Panc1 (cell line): Measurements from ENCODE around the gene KPNA4. TPM values are rescaled to one million over a fixed set of nuclear protein-coding genes. Genes with fewer than 3 reads are reported as not detected.
A peak's percentile ranks its signal among the peaks of the same experiment; 100 is the strongest.

Experiments used
- ATAC-seq: fragments of 200-7000 bp; cut with Tn5 transposase; 2 replicates; pipeline ENCODE4 v1.9.1; 2020; ENCODE audit warnings: mild to moderate bottlenecking, moderate library complexity
- BruUV-seq: library from RNA; stranded (reverse); fragments of 400-500 nt; replicated peaks from 2 replicates; lab custom pipeline; 2021; lab: Mats Ljungman, UMichigan
- CTCF ChIA-PET: fragments of 300-600 bp; sonication (Branson Sonifier 250); formaldehyde crosslinking; loops from one replicate; lab custom pipeline; 2022; ENCODE audit warnings: antibody characterized with exemption; lab: Charles Lee
- POLR2A ChIA-PET: fragments of 300-600 bp; sonication (Branson Sonifier 250); formaldehyde crosslinking; loops from one replicate; lab custom pipeline; 2022; ENCODE audit warnings: antibody characterized with exemption; lab: Charles Lee
- DNase-seq: peaks from one replicate; pipeline ENCODE4 v3.0.0-alpha.2; 2010; ENCODE audit warnings: low read depth, low spot score
- H3K27ac ChIP-seq: 2 replicates; pipeline ENCODE4 v1.5.1; 2011; ENCODE audit warnings: mild to moderate bottlenecking, low read length, inconsistent platforms
- H3K27me3 ChIP-seq: fragments of 200-500 bp; sonication (Bioruptor generic); 2 replicates; pipeline ENCODE4 v1.6.0; 2014; ENCODE audit warnings: low read length, inconsistent platforms; ENCODE audit not compliant: control insufficient read depth, insufficient read depth
- H3K36me3 ChIP-seq: fragments of 200-500 bp; sonication (Bioruptor generic); 2 replicates; pipeline ENCODE4 v1.5.1; 2014; ENCODE audit warnings: inconsistent platforms, mild to moderate bottlenecking, low read length, moderate library complexity; ENCODE audit not compliant: control insufficient read depth, insufficient read depth
- H3K4me1 ChIP-seq: 2 replicates; pipeline ENCODE4 v1.5.1; 2011; ENCODE audit warnings: inconsistent platforms, mild to moderate bottlenecking, low read length, moderate library complexity; ENCODE audit not compliant: control insufficient read depth, insufficient read depth
- H3K4me3 ChIP-seq, 2 experiments: 2 replicates each; pipeline ENCODE4 v1.5.1; 2011 to 2012; ENCODE audit warnings: low read depth in 2 of 2, low read length in 2 of 2, mild to moderate bottlenecking in 2 of 2, inconsistent platforms in 1 of 2, moderate library complexity in 1 of 2
- H3K9me3 ChIP-seq: fragments of 200-500 bp; sonication (Bioruptor generic); 2 replicates; pipeline ENCODE4 v1.5.1; 2014; ENCODE audit warnings: low read depth, mild to moderate bottlenecking, inconsistent platforms, low read length, moderate library complexity; ENCODE audit not compliant: control insufficient read depth, insufficient read depth
- POLR2AphosphoS5 ChIP-seq: IDR thresholded peaks from 2 replicates; pipeline ENCODE4 v1.6.1; 2012; ENCODE audit warnings: mild to moderate bottlenecking, low read depth, low read length, moderate library complexity
- REST ChIP-seq, 2 experiments: IDR thresholded peaks; 2 replicates each; pipeline ENCODE4 v1.6.1; 2011 to 2012; ENCODE audit warnings: low read depth in 2 of 2, control low read depth in 1 of 2, low read length in 1 of 2, mild to moderate bottlenecking in 1 of 2, moderate library complexity in 1 of 2; ENCODE audit not compliant: insufficient read depth in 1 of 2
- SIN3A ChIP-seq: IDR thresholded peaks from 2 replicates; pipeline ENCODE4 v1.6.1; 2012; ENCODE audit warnings: low read depth, mild to moderate bottlenecking, low read length, moderate library complexity, borderline replicate concordance; ENCODE audit not compliant: insufficient read depth
- TCF7L2 ChIP-seq: IDR thresholded peaks from 2 replicates; pipeline ENCODE4 v1.6.1; 2011; ENCODE audit warnings: mild to moderate bottlenecking, low read depth, low read length, inconsistent platforms
- in situ Hi-C: cut with HindIII; loops from 2 replicates; pipeline ENCODE4 v1.10.0; 2016; ENCODE audit warnings: low sequenced_read_pairs, low pct_unique_long_range_greater_than_20kb
- intact Hi-C: fragments of 100-400 bp; cut with micrococcal nuclease; formaldehyde crosslinking; loops from one replicate; pipeline ENCODE4 v1.10.0; 2022; ENCODE audit not compliant: unreplicated experiment
- total RNA-seq: library from RNA; stranded (reverse); gene quantifications from one replicate; pipeline ENCODE4 v1.2.1, GENCODE V29; 2021; ENCODE audit not compliant: unreplicated experiment
- TF ChIP-seq, protein P1 (sequence below): fragments of 450-650 bp; IDR thresholded peaks from 2 replicates; pipeline ENCODE4 v1.5.1; 2017; ENCODE audit warnings: mild to moderate bottlenecking

KPNA4 gene
- total RNA-seq, 1 experiment from 2014 or later: 84.4 TPM

GRCh38 chr3:160486459-160486869, 78.9 kb downstream of the KPNA4 start:
- no peak for DNase-seq
- TF ChIP-seq POLR2AphosphoS5 (no peak), REST (IDR thresholded peaks at IDR 0.05; ENCODE audit: insufficient read depth in 1 of 2, low read depth in 2 of 2, low read length in 1 of 2) (no peak), SIN3A (no peak), TCF7L2 (no peak)
- TF ChIP-seq, protein P1, sequence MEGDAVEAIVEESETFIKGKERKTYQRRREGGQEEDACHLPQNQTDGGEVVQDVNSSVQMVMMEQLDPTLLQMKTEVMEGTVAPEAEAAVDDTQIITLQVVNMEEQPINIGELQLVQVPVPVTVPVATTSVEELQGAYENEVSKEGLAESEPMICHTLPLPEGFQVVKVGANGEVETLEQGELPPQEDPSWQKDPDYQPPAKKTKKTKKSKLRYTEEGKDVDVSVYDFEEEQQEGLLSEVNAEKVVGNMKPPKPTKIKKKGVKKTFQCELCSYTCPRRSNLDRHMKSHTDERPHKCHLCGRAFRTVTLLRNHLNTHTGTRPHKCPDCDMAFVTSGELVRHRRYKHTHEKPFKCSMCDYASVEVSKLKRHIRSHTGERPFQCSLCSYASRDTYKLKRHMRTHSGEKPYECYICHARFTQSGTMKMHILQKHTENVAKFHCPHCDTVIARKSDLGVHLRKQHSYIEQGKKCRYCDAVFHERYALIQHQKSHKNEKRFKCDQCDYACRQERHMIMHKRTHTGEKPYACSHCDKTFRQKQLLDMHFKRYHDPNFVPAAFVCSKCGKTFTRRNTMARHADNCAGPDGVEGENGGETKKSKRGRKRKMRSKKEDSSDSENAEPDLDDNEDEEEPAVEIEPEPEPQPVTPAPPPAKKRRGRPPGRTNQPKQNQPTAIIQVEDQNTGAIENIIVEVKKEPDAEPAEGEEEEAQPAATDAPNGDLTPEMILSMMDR: peak; percentile 64; the same call in 1 of the 2 replicates
- Histone ChIP-seq H3K27me3 (no peaks in the 10 kb centered on the region), H3K27ac (no peak overlapping the region), H3K4me3 (no peak overlapping the region), H3K4me1 (0 out of 2 replicates have a peak, but pooled peaks cover 3% of the 10 kb centered on the region), H3K9me3 (no peaks in the 10 kb centered on the region), H3K36me3 (no peaks in the 10 kb centered on the region)
- POLR2A ChIA-PET: no interaction called here
- no peak for ATAC-seq
- CTCF ChIA-PET: interaction anchor here (0.6 kb wide), 1 partner anchor 454 kb away, joined by 4 read pairs; no protein-coding TSS in a partner anchor
- in situ Hi-C loops: no loop called here
- intact Hi-C loops: loop anchor here (2.0 kb wide), 2 partner anchors 38 to 324 kb away; partner anchors contain the start of gene TRIM59
- no TSS peak for BruUV-seq

- Histone ChIP-seq H3K27ac (no peak overlapping the region), H3K9me3 (no peaks in the 10 kb centered on the region), H3K36me3 (no peaks in the 10 kb centered on the region), H3K4me1 (0 out of 2 replicates have a peak, but pooled peaks cover 3% of the 10 kb centered on the region), H3K27me3 (no peaks in the 10 kb centered on the region), H3K4me3 (no peak overlapping the region)
- BruUV-seq: no TSS peak
- ATAC-seq (no peak), DNase-seq (no peak)
- TF ChIP-seq SIN3A: no peak
- TF ChIP-seq, protein P1: no peak
- TF ChIP-seq REST (IDR thresholded peaks at IDR 0.05; ENCODE audit: insufficient read depth in 1 of 2, low read depth in 2 of 2, low read length in 1 of 2): no peak
- TF ChIP-seq POLR2AphosphoS5: no peak
- no peak for TF ChIP-seq TCF7L2
- intact Hi-C loops: no loop called here
- in situ Hi-C loops: no loop called here
- ChIA-PET CTCF (no interaction called here), POLR2A (no interaction called here)
Measured at GRCh38 chr3:160482796-160483195, 82.6 kb downstream of the KPNA4 start.
